ENCODE results near the gene MCF2L.

DNA sequence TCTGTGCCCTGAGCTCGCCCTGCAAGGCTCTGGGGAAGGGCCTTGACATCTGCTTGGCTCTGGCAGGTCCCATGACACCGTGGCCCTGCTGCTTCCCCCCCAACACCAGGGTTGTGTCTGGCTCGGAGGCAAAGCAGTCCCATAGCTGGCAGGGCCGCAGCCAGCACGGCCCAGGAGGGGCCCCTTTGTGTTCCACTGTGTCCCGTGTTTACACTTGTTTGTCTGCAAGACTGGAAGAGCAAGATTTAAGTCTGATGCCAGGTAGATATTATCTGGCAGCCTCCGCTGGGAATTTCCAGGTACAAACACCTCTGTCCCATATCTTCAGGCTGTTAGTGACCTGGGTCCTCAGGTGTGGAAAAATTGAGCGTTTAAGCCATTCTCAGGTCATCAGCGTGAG, 44.3 kb downstream of the MCF2L start:
- TF ChIP-seq, protein P1, sequence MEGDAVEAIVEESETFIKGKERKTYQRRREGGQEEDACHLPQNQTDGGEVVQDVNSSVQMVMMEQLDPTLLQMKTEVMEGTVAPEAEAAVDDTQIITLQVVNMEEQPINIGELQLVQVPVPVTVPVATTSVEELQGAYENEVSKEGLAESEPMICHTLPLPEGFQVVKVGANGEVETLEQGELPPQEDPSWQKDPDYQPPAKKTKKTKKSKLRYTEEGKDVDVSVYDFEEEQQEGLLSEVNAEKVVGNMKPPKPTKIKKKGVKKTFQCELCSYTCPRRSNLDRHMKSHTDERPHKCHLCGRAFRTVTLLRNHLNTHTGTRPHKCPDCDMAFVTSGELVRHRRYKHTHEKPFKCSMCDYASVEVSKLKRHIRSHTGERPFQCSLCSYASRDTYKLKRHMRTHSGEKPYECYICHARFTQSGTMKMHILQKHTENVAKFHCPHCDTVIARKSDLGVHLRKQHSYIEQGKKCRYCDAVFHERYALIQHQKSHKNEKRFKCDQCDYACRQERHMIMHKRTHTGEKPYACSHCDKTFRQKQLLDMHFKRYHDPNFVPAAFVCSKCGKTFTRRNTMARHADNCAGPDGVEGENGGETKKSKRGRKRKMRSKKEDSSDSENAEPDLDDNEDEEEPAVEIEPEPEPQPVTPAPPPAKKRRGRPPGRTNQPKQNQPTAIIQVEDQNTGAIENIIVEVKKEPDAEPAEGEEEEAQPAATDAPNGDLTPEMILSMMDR (IDR thresholded peaks at IDR 0.05), result no peak
- no peak for TF ChIP-seq NFE2L2 (conservative IDR thresholded peaks at IDR 0.05; ENCODE audit: low read length)
- TF ChIP-seq, protein P2, sequence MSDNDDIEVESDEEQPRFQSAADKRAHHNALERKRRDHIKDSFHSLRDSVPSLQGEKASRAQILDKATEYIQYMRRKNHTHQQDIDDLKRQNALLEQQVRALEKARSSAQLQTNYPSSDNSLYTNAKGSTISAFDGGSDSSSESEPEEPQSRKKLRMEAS (IDR thresholded peaks at IDR 0.05), result no peak
- no peak for TF ChIP-seq RNF2 (IDR thresholded peaks at IDR 0.05; ENCODE audit: borderline replicate concordance, low read depth)
- TF ChIP-seq RAD21 (conservative IDR thresholded peaks at IDR 0.05 in 1 of 2, IDR thresholded peaks at IDR 0.05 in 1 of 2), result no peak
- no peak for TF ChIP-seq KDM5A (IDR thresholded peaks at IDR 0.05)
- no peak for TF ChIP-seq CEBPB (IDR thresholded peaks at IDR 0.05)
- TF ChIP-seq JUNB (IDR thresholded peaks at IDR 0.05), result no peak
- no peak for TF ChIP-seq RFX5 (IDR thresholded peaks at IDR 0.05)
- no peak for TF ChIP-seq RCOR1 (IDR thresholded peaks at IDR 0.05; ENCODE audit: low read depth, low read length)
- TF ChIP-seq POLR2A (IDR thresholded peaks at IDR 0.05; ENCODE audit: low read length), result no peak
- TF ChIP-seq, protein P3, sequence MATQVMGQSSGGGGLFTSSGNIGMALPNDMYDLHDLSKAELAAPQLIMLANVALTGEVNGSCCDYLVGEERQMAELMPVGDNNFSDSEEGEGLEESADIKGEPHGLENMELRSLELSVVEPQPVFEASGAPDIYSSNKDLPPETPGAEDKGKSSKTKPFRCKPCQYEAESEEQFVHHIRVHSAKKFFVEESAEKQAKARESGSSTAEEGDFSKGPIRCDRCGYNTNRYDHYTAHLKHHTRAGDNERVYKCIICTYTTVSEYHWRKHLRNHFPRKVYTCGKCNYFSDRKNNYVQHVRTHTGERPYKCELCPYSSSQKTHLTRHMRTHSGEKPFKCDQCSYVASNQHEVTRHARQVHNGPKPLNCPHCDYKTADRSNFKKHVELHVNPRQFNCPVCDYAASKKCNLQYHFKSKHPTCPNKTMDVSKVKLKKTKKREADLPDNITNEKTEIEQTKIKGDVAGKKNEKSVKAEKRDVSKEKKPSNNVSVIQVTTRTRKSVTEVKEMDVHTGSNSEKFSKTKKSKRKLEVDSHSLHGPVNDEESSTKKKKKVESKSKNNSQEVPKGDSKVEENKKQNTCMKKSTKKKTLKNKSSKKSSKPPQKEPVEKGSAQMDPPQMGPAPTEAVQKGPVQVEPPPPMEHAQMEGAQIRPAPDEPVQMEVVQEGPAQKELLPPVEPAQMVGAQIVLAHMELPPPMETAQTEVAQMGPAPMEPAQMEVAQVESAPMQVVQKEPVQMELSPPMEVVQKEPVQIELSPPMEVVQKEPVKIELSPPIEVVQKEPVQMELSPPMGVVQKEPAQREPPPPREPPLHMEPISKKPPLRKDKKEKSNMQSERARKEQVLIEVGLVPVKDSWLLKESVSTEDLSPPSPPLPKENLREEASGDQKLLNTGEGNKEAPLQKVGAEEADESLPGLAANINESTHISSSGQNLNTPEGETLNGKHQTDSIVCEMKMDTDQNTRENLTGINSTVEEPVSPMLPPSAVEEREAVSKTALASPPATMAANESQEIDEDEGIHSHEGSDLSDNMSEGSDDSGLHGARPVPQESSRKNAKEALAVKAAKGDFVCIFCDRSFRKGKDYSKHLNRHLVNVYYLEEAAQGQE (IDR thresholded peaks at IDR 0.05), result no peak
- no peak for TF ChIP-seq ZFP36 (IDR thresholded peaks at IDR 0.05; ENCODE audit: borderline replicate concordance, partially characterized antibody)
- no peak for TF ChIP-seq EP300 (IDR thresholded peaks at IDR 0.05)

All from A549 (cell line).